ENCODE results near the gene TMEM217. TPM values are rescaled to one million over a fixed set of nuclear protein-coding genes. Genes with fewer than 3 reads are reported as not detected.

TMEM217 gene
- total RNA-seq, 1 donor from 2014 or later, result 2.7 TPM

Other genes with a start within 250 kb of the TMEM217 start
- gene PIM1, start 88.0 kb downstream of the TMEM217 start, total RNA-seq, result 26.2 to 30.3 TPM (median 28.6 TPM) in 3 replicates
- gene TBC1D22B, start 372 bp downstream of the TMEM217 start, total RNA-seq, result 14.8 to 15.2 TPM (median 15.1 TPM) in 3 replicates
- 22.6 to 27.0 TPM (median 25.2 TPM) in 3 replicates for gene RNF8, start 95.8 kb upstream of the TMEM217 start, total RNA-seq
- 57.3 to 60.1 TPM (median 59.8 TPM) in 3 replicates for gene CMTR1, start 175.1 kb upstream of the TMEM217 start, total RNA-seq
- 23.8 to 26.0 TPM (median 24.8 TPM) in 3 replicates for gene CCDC167, start 241.7 kb upstream of the TMEM217 start, total RNA-seq